H4 (cell line): ENCODE measurements around the gene AXIN1. TPM values are rescaled to one million over a fixed set of nuclear protein-coding genes. Genes with fewer than 3 reads are reported as not detected.
"Not testable (repeated sequence)": the region's sequence is repeated elsewhere in the genome, so short reads cannot be mapped to it uniquely, and the experiment has no call there.

Experiments
- DNase-seq: peaks from one replicate; pipeline ENCODE4 v3.0.0-alpha.2; 2015; ENCODE audit warnings: low spot score
- total RNA-seq: library from RNA; depleted of rRNA; stranded (reverse); fragments of >200 nt; shearing (Covaris generic); gene quantifications from 2 replicates; pipeline ENCODE4 v1.2.3, GENCODE V29; 2014

Gene AXIN1
- total RNA-seq, 1 experiment from 2014 or later, result 5.6 TPM

GRCh38 chr16:333406-334094 lies 19.0 kb downstream of the AXIN1 start:
- no peak for DNase-seq

GRCh38 chr16:331181-331814 lies 21.2 kb downstream of the AXIN1 start:
- not testable (repeated sequence) for DNase-seq

GRCh38 chr16:330741-331140 lies 21.8 kb downstream of the AXIN1 start:
- no peak for DNase-seq

- DNase-seq, result no peak
Measured at GRCh38 chr16:325375-326145, 27.0 kb downstream of the AXIN1 start.

GRCh38 chr16:324451-325334 lies 27.8 kb downstream of the AXIN1 start:
- DNase-seq, result no peak

GRCh38 chr16:324201-324450 lies 28.4 kb downstream of the AXIN1 start:
- no peak for DNase-seq

- DNase-seq, result no peak
Measured at GRCh38 chr16:322476-323143, 29.9 kb downstream of the AXIN1 start.

GRCh38 chr16:321532-321931 lies 31.0 kb downstream of the AXIN1 start:
- DNase-seq, result no peak

GRCh38 chr16:320206-320605 lies 32.3 kb downstream of the AXIN1 start:
- no peak for DNase-seq

- no peak for DNase-seq
Measured at GRCh38 chr16:318628-319027, 33.9 kb downstream of the AXIN1 start.

GRCh38 chr16:317583-317982 lies 34.9 kb downstream of the AXIN1 start:
- no peak for DNase-seq

GRCh38 chr16:316741-317464 lies 35.6 kb downstream of the AXIN1 start:
- DNase-seq, result no peak

- DNase-seq, result no peak
Measured at GRCh38 chr16:314795-315299, 37.7 kb downstream of the AXIN1 start.

- no peak for DNase-seq
Measured at GRCh38 chr16:314351-314750, 38.2 kb downstream of the AXIN1 start.

GRCh38 chr16:311725-312124 lies 40.8 kb downstream of the AXIN1 start:
- no peak for DNase-seq

- no peak for DNase-seq
Measured at GRCh38 chr16:309476-309875, 43.0 kb downstream of the AXIN1 start.

- DNase-seq, result no peak
Measured at GRCh38 chr16:307691-308312, 44.7 kb downstream of the AXIN1 start.

- no peak for DNase-seq
Measured at GRCh38 chr16:306911-307370, 45.6 kb downstream of the AXIN1 start.

GRCh38 chr16:305916-306626 lies 46.5 kb downstream of the AXIN1 start:
- no peak for DNase-seq
